SK-N-SH (cell line): ENCODE results near the gene PPIC. TPM values are rescaled to one million over a fixed set of nuclear protein-coding genes. Genes with fewer than 3 reads are reported as not detected.

Experiments used
- CTCF ChIA-PET: fragments of 300-600, 350-600 bp; formaldehyde crosslinking; extraction: SDS; loops from one replicate; lab custom pipeline; 2021; lab: Yijun Ruan, JAX
- POLR2A ChIA-PET: fragments of 350-600 bp; sonication (Branson Sonifier 250); formaldehyde crosslinking; extraction: SDS; loops from one replicate; lab custom pipeline; 2020; ENCODE audit warnings: antibody characterized with exemption, inconsistent platforms; lab: Yijun Ruan, JAX
- DNase-seq: peaks from one replicate; pipeline ENCODE4 v3.0.0; 2012
- H2AFZ ChIP-seq: fragments of 200-600 bp; sonication (generic); 2 replicates; pipeline ENCODE4 v1.8.1; 2016; ENCODE audit warnings: antibody characterized with exemption, mild to moderate bottlenecking, low read depth
- H3F3A ChIP-seq: fragments of 200-600 bp; sonication (generic); replicated peaks from 2 replicates; pipeline ENCODE3; 2016; ENCODE audit warnings: antibody characterized with exemption, mild to moderate bottlenecking; ENCODE audit not compliant: insufficient read depth
- H3K27ac ChIP-seq, 2 experiments: fragments of 200-500 bp in 1 of 2; fragments of 200-600 bp in 1 of 2; sonication (Bioruptor generic) in 1 of 2; sonication (generic), shearing (Covaris generic) in 1 of 2; 2 replicates each; pipeline versions ENCODE4 v1.5.1 to v1.6.1; 2014 to 2016; ENCODE audit warnings: low read depth in 2 of 2, inconsistent platforms in 1 of 2, low read length in 1 of 2, mild to moderate bottlenecking in 1 of 2, mixed read lengths in 1 of 2
- H3K27me3 ChIP-seq: fragments of 200-600 bp; sonication (generic), shearing (Covaris generic); 2 replicates; pipeline ENCODE4 v1.6.1; 2016; ENCODE audit warnings: mixed run types; ENCODE audit not compliant: insufficient read depth
- H3K36me3 ChIP-seq, 2 experiments: fragments of 200-500 bp in 1 of 2; fragments of 200-600 bp in 1 of 2; sonication (Bioruptor generic) in 1 of 2; sonication (generic) in 1 of 2; replicated peaks in 1 of 2; 2 replicates each; pipeline versions ENCODE3 to v1.5.1; 2014 to 2016; ENCODE audit warnings: low read length in 1 of 2, mild to moderate bottlenecking in 1 of 2; ENCODE audit not compliant: insufficient read depth in 2 of 2, control insufficient read depth in 1 of 2
- H3K4me1 ChIP-seq, 2 experiments: fragments of 200-500 bp in 1 of 2; fragments of 200-600 bp in 1 of 2; sonication (Bioruptor generic) in 1 of 2; sonication (generic), shearing (Covaris generic) in 1 of 2; 2 replicates each; pipeline versions ENCODE4 v1.5.1 to v1.6.1; 2014 to 2016; ENCODE audit warnings: low read depth in 1 of 2, low read length in 1 of 2, mixed run types in 1 of 2; ENCODE audit not compliant: insufficient read depth in 2 of 2, control insufficient read depth in 1 of 2
- H3K4me2 ChIP-seq: fragments of 200-600 bp; sonication (generic), shearing (Covaris generic); 2 replicates; pipeline ENCODE4 v1.6.1; 2017; ENCODE audit warnings: mixed run types
- H3K4me3 ChIP-seq, 2 experiments: fragments of 200-500 bp in 1 of 2; fragments of 200-600 bp in 1 of 2; sonication (Bioruptor generic) in 1 of 2; sonication (generic), shearing (Covaris generic) in 1 of 2; 2 replicates each; pipeline versions ENCODE4 v1.5.1 to v1.8.1; 2014 to 2016; ENCODE audit warnings: low read depth in 2 of 2, inconsistent platforms in 1 of 2, low read length in 1 of 2, mild to moderate bottlenecking in 1 of 2, mixed read lengths in 1 of 2, moderate library complexity in 1 of 2
- H3K79me2 ChIP-seq: fragments of 200-600 bp; sonication (generic); 2 replicates; pipeline ENCODE4 v1.8.1; 2017; ENCODE audit warnings: mild to moderate bottlenecking; ENCODE audit not compliant: insufficient read depth
- H3K9ac ChIP-seq: fragments of 200-600 bp; sonication (generic); 2 replicates; pipeline ENCODE4 v1.6.1; 2017; ENCODE audit warnings: mixed run types
- H3K9me2 ChIP-seq: fragments of 200-600 bp; sonication (generic); 2 replicates; pipeline ENCODE4 v1.6.1; 2017; ENCODE audit warnings: mixed run types
- H3K9me3 ChIP-seq: fragments of 200-600 bp; sonication (generic); 2 replicates; pipeline ENCODE4 v1.6.1; 2017; ENCODE audit warnings: mixed run types, mild to moderate bottlenecking, moderate library complexity
- H4K20me1 ChIP-seq: fragments of 200-600 bp; sonication (generic); 2 replicates; pipeline ENCODE4 v1.6.1; 2017; ENCODE audit warnings: mild to moderate bottlenecking, mixed run types; ENCODE audit not compliant: insufficient read depth
- ELF1 ChIP-seq: IDR thresholded peaks from 2 replicates; pipeline ENCODE4 v1.4.0; 2012
- FOXM1 ChIP-seq: IDR thresholded peaks from 2 replicates; pipeline ENCODE4 v1.4.0; 2012; ENCODE audit warnings: low read depth, mild to moderate bottlenecking
- GABPA ChIP-seq: IDR thresholded peaks from 2 replicates; pipeline ENCODE4 v1.4.0; 2012; ENCODE audit warnings: low read depth, mild to moderate bottlenecking
- GATA2 ChIP-seq: sonication (generic); formaldehyde crosslinking; IDR thresholded peaks from 2 replicates; pipeline ENCODE4 v1.5.0; 2020; ENCODE audit warnings: mild to moderate bottlenecking, missing genetic modification reagents
- MEF2A ChIP-seq: IDR thresholded peaks from 2 replicates; pipeline ENCODE4 v1.4.0; 2012; ENCODE audit warnings: low read depth, borderline replicate concordance
- MXI1 ChIP-seq: IDR thresholded peaks from 2 replicates; pipeline ENCODE4 v1.6.1; 2012; ENCODE audit warnings: mild to moderate bottlenecking, low read depth, low read length, improper control_type of control experiment
- NFIC ChIP-seq: IDR thresholded peaks from 2 replicates; pipeline ENCODE4 v1.4.0; 2012; ENCODE audit warnings: borderline replicate concordance
- PBX3 ChIP-seq: IDR thresholded peaks from 2 replicates; pipeline ENCODE4; 2012
- RAD21 ChIP-seq: IDR thresholded peaks from 2 replicates; pipeline ENCODE4 v1.6.1; 2012; ENCODE audit warnings: mild to moderate bottlenecking, low read length
- RCOR1 ChIP-seq: fragments of 150-350 bp; IDR thresholded peaks from 2 replicates; pipeline ENCODE4 v1.6.1; 2017; ENCODE audit warnings: antibody characterized with exemption, low read length
- REST ChIP-seq: IDR thresholded peaks from 2 replicates; pipeline ENCODE4 v1.6.1; 2012; ENCODE audit warnings: mild to moderate bottlenecking, low read depth, low read length, moderate library complexity
- SIN3A ChIP-seq: IDR thresholded peaks from 2 replicates; pipeline ENCODE4 v1.6.1; 2012; ENCODE audit warnings: low read depth, mild to moderate bottlenecking, low read length, moderate library complexity, borderline replicate concordance
- TEAD4 ChIP-seq: IDR thresholded peaks from 2 replicates; pipeline ENCODE4 v1.4.0; 2012; ENCODE audit warnings: mild to moderate bottlenecking, borderline replicate concordance; ENCODE audit not compliant: insufficient read depth
- YY1 ChIP-seq: IDR thresholded peaks from 2 replicates; pipeline ENCODE4 v1.4.0; 2012; ENCODE audit warnings: low read depth, mild to moderate bottlenecking
- ZBTB33 ChIP-seq: IDR thresholded peaks from 2 replicates; pipeline ENCODE4 v1.4.0; 2012; ENCODE audit warnings: low read depth, borderline replicate concordance
- polyA plus RNA-seq, 3 experiments: library from polyadenylated mRNA; depleted of rRNA; stranded (reverse); fragments of >200 nt; gene quantifications; 2 replicates each; pipeline ENCODE4 v1.2.3, GENCODE V29; 2012

The PPIC gene
- polyA plus RNA-seq, 1 of the 3 experiments (the other 2 are of a cell fraction): 55.1 TPM

GRCh38 chr5:123066016-123066415 is 29.5 kb upstream of the PPIC start:
- H3K4me2 ChIP-seq: no peak overlapping the region
- no peaks in the 10 kb centered on the region for H3K36me3 ChIP-seq
- H3F3A ChIP-seq: peaks cover under 1% of the 10 kb centered on the region
- no peak overlapping the region for H3K9ac ChIP-seq
- no peaks in the 10 kb centered on the region for H3K27me3 ChIP-seq
- no peak overlapping the region for H2AFZ ChIP-seq
- no peaks in the 10 kb centered on the region for H3K4me1 ChIP-seq
- no peak overlapping the region for H3K4me3 ChIP-seq
- ChIA-PET CTCF (no interaction called here), POLR2A (no interaction called here)
- no peaks in the 10 kb centered on the region for H3K79me2 ChIP-seq
- DNase-seq: no peak
- no peaks in the 10 kb centered on the region for H3K9me3 ChIP-seq
- no peaks in the 10 kb centered on the region for H4K20me1 ChIP-seq
- TF ChIP-seq RCOR1 (no peak), GATA2 (CRISPR knock-in tag) (no peak), REST (no peak), YY1 (no peak), MXI1 (no peak), SIN3A (no peak), FOXM1 (no peak), NFIC (no peak), ELF1 (no peak), MEF2A (no peak), GABPA (no peak), RAD21 (no peak), ZBTB33 (no peak), TEAD4 (no peak), PBX3 (no peak)
- no peak overlapping the region for H3K27ac ChIP-seq
- no peaks in the 10 kb centered on the region for H3K9me2 ChIP-seq
